ENCODE data around the gene GBF1. TPM values are rescaled to one million over a fixed set of nuclear protein-coding genes. Genes with fewer than 3 reads are reported as not detected.

Gene GBF1
- total RNA-seq, 2 donors from 2014 or later = 53.1 to 59.1 TPM

DNA sequence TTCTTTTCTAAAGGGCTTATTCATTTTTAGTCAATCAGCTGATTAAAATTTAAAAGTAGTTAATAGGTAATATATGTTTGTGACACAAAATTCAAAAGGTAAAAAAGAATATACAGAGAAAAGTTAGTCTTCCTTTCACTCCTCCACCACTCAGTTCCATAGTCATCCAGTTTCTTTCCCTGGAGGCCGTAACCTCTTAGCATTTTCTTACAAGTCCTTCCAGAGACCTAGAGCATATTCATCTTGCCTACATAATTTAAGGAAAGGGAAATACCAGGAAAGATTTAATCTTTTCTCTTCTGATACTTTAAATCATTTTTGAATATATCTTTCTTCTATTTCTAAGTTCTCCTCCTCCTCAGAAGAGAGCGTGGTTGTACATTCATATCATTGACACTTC is 10.1 kb downstream of the GBF1 start:
- Histone ChIP-seq H3K27ac (no peak overlapping the region), H3K27me3 (replicated peaks; ENCODE audit: insufficient read depth) (no peaks in the 10 kb centered on the region), H3K4me1 (replicated peaks) (no peaks in the 10 kb centered on the region), H3K9me3 (no peaks in the 10 kb centered on the region), H3K4me3 (no peak overlapping the region), H3K36me3 (no peaks in the 10 kb centered on the region)
- TF ChIP-seq POLR2AphosphoS5 (IDR thresholded peaks at IDR 0.05) (no peak), POLR2A (IDR thresholded peaks at IDR 0.05) (no peak), CTCF (IDR thresholded peaks at IDR 0.05) (no peak)
- DNase-seq (ENCODE audit: low spot score) = no peak
- intact Hi-C loops (cut with DNase I) = no loop called here
- 94% methylated on average over 2 of the region's 2 CpGs for WGBS

DNA sequence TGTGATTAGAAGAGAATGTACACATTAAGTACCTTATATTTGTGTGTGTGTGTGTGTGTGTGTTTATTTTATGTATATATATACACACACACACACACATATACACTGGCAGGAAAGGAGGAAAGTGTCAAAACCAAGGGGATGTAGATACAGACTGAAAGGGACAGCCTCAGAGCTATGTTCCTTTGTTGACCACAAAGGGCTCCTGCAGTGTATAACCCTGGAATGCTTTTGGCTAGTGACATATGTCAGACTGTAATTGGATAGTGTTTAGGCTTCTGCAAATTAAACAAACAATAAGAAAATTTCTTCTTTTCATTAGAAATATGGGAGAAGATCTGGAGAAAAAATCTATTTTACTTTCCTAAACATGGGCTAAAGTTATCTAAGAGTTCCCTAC is 15.9 kb downstream of the GBF1 start:
- TF ChIP-seq CTCF (IDR thresholded peaks at IDR 0.05) (no peak), POLR2AphosphoS5 (IDR thresholded peaks at IDR 0.05) (no peak), POLR2A (IDR thresholded peaks at IDR 0.05) (no peak)
- no peaks in the 10 kb centered on the region for H3K27me3 ChIP-seq (replicated peaks; ENCODE audit: insufficient read depth)
- H3K27ac ChIP-seq = no peak overlapping the region
- intact Hi-C loops (cut with DNase I) = no loop called here
- no peak overlapping the region for H3K4me3 ChIP-seq
- H3K4me1 ChIP-seq (replicated peaks) = no peaks in the 10 kb centered on the region
- no peaks in the 10 kb centered on the region for H3K9me3 ChIP-seq
- H3K36me3 ChIP-seq = no peaks in the 10 kb centered on the region
- DNase-seq (ENCODE audit: low spot score) = no peak

- Histone ChIP-seq H3K4me1 (replicated peaks) (no peaks in the 10 kb centered on the region), H3K9me3 (no peaks in the 10 kb centered on the region), H3K36me3 (no peaks in the 10 kb centered on the region), H3K4me3 (no peak overlapping the region), H3K27ac (no peak overlapping the region), H3K27me3 (replicated peaks; ENCODE audit: insufficient read depth) (no peaks in the 10 kb centered on the region)
- TF ChIP-seq POLR2A (IDR thresholded peaks at IDR 0.05) = no peak
- TF ChIP-seq CTCF (IDR thresholded peaks at IDR 0.05) = no peak
- TF ChIP-seq POLR2AphosphoS5 (IDR thresholded peaks at IDR 0.05) = no peak
- no peak for DNase-seq (ENCODE audit: low spot score)
- intact Hi-C loops (cut with DNase I) = no loop called here
- 75% methylated on average over 6 of the region's 6 CpGs for WGBS
Measured at GRCh38 chr10:102261842-102262241, 16.5 kb downstream of the GBF1 start.

DNA sequence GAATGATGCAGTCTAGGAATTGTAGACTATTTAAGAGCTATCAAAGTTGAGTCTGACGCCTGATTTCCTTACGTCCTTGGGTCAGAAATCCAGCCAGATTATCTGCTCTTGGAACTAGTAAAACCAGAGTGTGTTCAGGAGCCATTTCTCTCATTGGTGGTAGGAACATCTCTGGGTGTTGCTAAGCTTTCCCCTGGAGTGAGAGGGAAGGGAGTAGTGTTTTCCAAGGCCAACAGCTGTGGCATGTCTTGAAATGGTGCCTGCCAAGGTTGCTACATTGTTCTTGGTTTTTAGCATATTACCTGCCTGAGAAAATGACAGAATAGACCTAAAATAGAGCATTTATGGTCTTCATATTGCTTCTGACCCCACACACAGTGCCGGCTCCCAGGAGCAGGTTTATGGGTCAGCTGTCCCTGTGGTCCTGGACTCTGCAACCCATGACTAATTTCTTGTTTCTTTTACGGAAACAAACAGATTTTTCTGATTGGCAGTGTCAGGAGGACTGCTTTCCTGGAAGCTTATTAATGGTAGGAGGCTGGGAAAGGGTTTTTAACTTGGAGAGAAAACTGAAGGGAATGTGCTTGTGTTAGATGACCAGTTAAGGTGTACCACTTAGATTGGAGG is 17.5 kb downstream of the GBF1 start:
- 71% methylated on average over 4 of the region's 4 CpGs for WGBS
- Histone ChIP-seq H3K9me3 (no peaks in the 10 kb centered on the region), H3K27me3 (replicated peaks; ENCODE audit: insufficient read depth) (no peaks in the 10 kb centered on the region), H3K4me1 (replicated peaks) (no peaks in the 10 kb centered on the region), H3K27ac (no peak overlapping the region), H3K36me3 (no peaks in the 10 kb centered on the region), H3K4me3 (no peak overlapping the region)
- no peak for DNase-seq (ENCODE audit: low spot score)
- intact Hi-C loops (cut with DNase I) = no loop called here
- TF ChIP-seq CTCF (IDR thresholded peaks at IDR 0.05) (no peak), POLR2AphosphoS5 (IDR thresholded peaks at IDR 0.05) (no peak), POLR2A (IDR thresholded peaks at IDR 0.05) (no peak)

DNA sequence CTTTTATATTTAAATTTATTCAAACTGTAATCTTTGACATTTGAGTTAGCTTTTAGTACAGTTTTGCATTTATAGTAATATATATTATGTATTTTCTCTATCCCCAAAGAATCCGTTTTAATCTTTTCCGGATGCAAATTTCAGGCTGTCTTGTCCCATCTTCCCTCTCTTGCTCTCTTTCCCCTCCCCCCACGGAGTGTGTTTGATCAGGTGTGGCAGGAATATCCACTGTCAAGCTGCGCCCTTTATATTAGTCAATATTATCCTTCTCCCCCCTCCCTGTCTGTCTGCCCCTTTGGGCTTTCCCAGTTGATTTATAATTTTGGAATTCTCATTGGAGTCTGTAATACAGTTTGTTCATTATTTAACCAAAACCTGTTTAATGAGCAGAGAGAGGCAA is 19.0 kb downstream of the GBF1 start:
- Histone ChIP-seq H3K27ac (no peak overlapping the region), H3K9me3 (no peaks in the 10 kb centered on the region), H3K36me3 (no peaks in the 10 kb centered on the region), H3K27me3 (replicated peaks; ENCODE audit: insufficient read depth) (no peaks in the 10 kb centered on the region), H3K4me3 (no peak overlapping the region), H3K4me1 (replicated peaks) (no peaks in the 10 kb centered on the region)
- DNase-seq (ENCODE audit: low spot score) = no peak
- 51% methylated on average over 4 of the region's 4 CpGs for WGBS
- intact Hi-C loops (cut with DNase I) = no loop called here
- TF ChIP-seq POLR2AphosphoS5 (IDR thresholded peaks at IDR 0.05) (no peak), CTCF (IDR thresholded peaks at IDR 0.05) (no peak), POLR2A (IDR thresholded peaks at IDR 0.05) (no peak)
